ENCODE measurements around the gene PIK3IP1. TPM values are rescaled to one million over a fixed set of nuclear protein-coding genes. Genes with fewer than 3 reads are reported as not detected.
A peak's percentile ranks its signal among the peaks of the same experiment; 100 is the strongest.

PIK3IP1 gene
- total RNA-seq, 1 donor from 2014 or later: 4.7 TPM

GRCh38 chr22:31279821-31280505, 12.3 kb downstream of the PIK3IP1 start:
- Mint-ChIP-seq H3K27ac (no peak overlapping the region), H3K4me3 (no peak overlapping the region), H3K27me3 (ENCODE audit: insufficient read depth, low read depth) (peaks cover 2% of the 10 kb centered on the region), H3K4me1 (peaks cover 10% of the 10 kb centered on the region), H3K9me3 (no peaks in the 10 kb centered on the region), H3K36me3 (peaks cover 2% of the 10 kb centered on the region)
- Histone ChIP-seq H3K36me3 (no peaks in the 10 kb centered on the region), H3K79me2 (ENCODE audit: low read depth) (no peaks in the 10 kb centered on the region), H3K9ac (no peak overlapping the region), H2AFZ (replicated peaks) (no peak overlapping the region), H3K27me3 (no peaks in the 10 kb centered on the region), H3K27ac (no peak overlapping the region), H3K9me3 (ENCODE audit: low read depth) (no peaks in the 10 kb centered on the region), H3K4me2 (no peak overlapping the region), H3F3A (ENCODE audit: low read depth) (peaks cover 11% of the 10 kb centered on the region), H3K4me1 (peaks cover 9% of the 10 kb centered on the region), H3K4me3 (no peak overlapping the region), H4K20me1 (ENCODE audit: low read depth) (no peaks in the 10 kb centered on the region)
- no peak for TF ChIP-seq EZH2phosphoT487 (IDR thresholded peaks at IDR 0.05)
- no peak for DNase-seq (ENCODE audit: low spot score)

DNA sequence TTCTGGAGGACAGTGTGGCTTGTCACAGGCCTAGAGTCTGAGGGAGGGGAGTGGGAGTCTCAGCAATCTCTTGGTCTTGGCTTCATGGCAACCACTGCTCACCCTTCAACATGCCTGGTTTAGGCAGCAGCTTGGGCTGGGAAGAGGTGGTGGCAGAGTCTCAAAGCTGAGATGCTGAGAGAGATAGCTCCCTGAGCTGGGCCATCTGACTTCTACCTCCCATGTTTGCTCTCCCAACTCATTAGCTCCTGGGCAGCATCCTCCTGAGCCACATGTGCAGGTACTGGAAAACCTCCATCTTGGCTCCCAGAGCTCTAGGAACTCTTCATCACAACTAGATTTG, 13.0 kb downstream of the PIK3IP1 start:
- Histone ChIP-seq H3K4me3 (no peak overlapping the region), H3K36me3 (no peaks in the 10 kb centered on the region), H3K79me2 (ENCODE audit: low read depth) (no peaks in the 10 kb centered on the region), H3K27me3 (no peaks in the 10 kb centered on the region), H3K9ac (no peak overlapping the region), H3K9me3 (ENCODE audit: low read depth) (no peaks in the 10 kb centered on the region), H3F3A (ENCODE audit: low read depth) (peaks cover 4% of the 10 kb centered on the region), H3K27ac (no peak overlapping the region), H4K20me1 (ENCODE audit: low read depth) (no peaks in the 10 kb centered on the region), H2AFZ (replicated peaks) (no peak overlapping the region), H3K4me2 (no peak overlapping the region), H3K4me1 (peaks cover 3% of the 10 kb centered on the region)
- Mint-ChIP-seq H3K9me3 (no peaks in the 10 kb centered on the region), H3K4me1 (peaks cover 7% of the 10 kb centered on the region), H3K27me3 (ENCODE audit: insufficient read depth, low read depth) (peaks cover 5% of the 10 kb centered on the region), H3K27ac (no peak overlapping the region), H3K36me3 (peaks cover 2% of the 10 kb centered on the region), H3K4me3 (no peak overlapping the region)
- no peak for DNase-seq (ENCODE audit: low spot score)
- TF ChIP-seq EZH2 (IDR thresholded peaks at IDR 0.05): no peak

GRCh38 chr22:31278626-31279326, 13.5 kb downstream of the PIK3IP1 start:
- H3K4me1 ChIP-seq: no peaks in the 10 kb centered on the region

GRCh38 chr22:31278151-31278621, 14.1 kb downstream of the PIK3IP1 start:
- Histone ChIP-seq H3K9me3 (ENCODE audit: low read depth) (no peaks in the 10 kb centered on the region), H3K27me3 (no peaks in the 10 kb centered on the region), H3K4me3 (no peak overlapping the region), H3K79me2 (ENCODE audit: low read depth) (no peaks in the 10 kb centered on the region), H3K36me3 (no peaks in the 10 kb centered on the region), H3K9ac (no peak overlapping the region), H4K20me1 (ENCODE audit: low read depth) (no peaks in the 10 kb centered on the region), H3F3A (ENCODE audit: low read depth) (peaks cover under 1% of the 10 kb centered on the region), H3K4me2 (no peak overlapping the region), H3K27ac (no peak overlapping the region), H3K4me1 (no peaks in the 10 kb centered on the region), H2AFZ (replicated peaks) (no peak overlapping the region)
- Mint-ChIP-seq H3K27me3 (ENCODE audit: insufficient read depth, low read depth) (peaks cover 5% of the 10 kb centered on the region), H3K27ac (no peak overlapping the region), H3K36me3 (peaks cover 5% of the 10 kb centered on the region), H3K4me1 (peaks cover 4% of the 10 kb centered on the region), H3K4me3 (no peak overlapping the region), H3K9me3 (no peaks in the 10 kb centered on the region)
- DNase-seq (ENCODE audit: low spot score): no peak
- TF ChIP-seq EZH2 (IDR thresholded peaks at IDR 0.05) (no peak), EZH2phosphoT487 (IDR thresholded peaks at IDR 0.05) (no peak)
- TF ChIP-seq, protein P1, sequence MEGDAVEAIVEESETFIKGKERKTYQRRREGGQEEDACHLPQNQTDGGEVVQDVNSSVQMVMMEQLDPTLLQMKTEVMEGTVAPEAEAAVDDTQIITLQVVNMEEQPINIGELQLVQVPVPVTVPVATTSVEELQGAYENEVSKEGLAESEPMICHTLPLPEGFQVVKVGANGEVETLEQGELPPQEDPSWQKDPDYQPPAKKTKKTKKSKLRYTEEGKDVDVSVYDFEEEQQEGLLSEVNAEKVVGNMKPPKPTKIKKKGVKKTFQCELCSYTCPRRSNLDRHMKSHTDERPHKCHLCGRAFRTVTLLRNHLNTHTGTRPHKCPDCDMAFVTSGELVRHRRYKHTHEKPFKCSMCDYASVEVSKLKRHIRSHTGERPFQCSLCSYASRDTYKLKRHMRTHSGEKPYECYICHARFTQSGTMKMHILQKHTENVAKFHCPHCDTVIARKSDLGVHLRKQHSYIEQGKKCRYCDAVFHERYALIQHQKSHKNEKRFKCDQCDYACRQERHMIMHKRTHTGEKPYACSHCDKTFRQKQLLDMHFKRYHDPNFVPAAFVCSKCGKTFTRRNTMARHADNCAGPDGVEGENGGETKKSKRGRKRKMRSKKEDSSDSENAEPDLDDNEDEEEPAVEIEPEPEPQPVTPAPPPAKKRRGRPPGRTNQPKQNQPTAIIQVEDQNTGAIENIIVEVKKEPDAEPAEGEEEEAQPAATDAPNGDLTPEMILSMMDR (IDR thresholded peaks at IDR 0.05): no peak

More at GRCh38 chr22:31278626-31279326, 13.5 kb downstream of the PIK3IP1 start:
- TF ChIP-seq EZH2phosphoT487 (IDR thresholded peaks at IDR 0.05) (no peak), EZH2 (IDR thresholded peaks at IDR 0.05) (no peak)
- TF ChIP-seq, protein P1 (IDR thresholded peaks at IDR 0.05): no peak
- DNase-seq (ENCODE audit: low spot score): no peak
- Histone ChIP-seq H4K20me1 (ENCODE audit: low read depth) (no peaks in the 10 kb centered on the region), H3K9me3 (ENCODE audit: low read depth) (no peaks in the 10 kb centered on the region), H3K4me3 (no peak overlapping the region), H2AFZ (replicated peaks) (no peak overlapping the region), H3K27me3 (no peaks in the 10 kb centered on the region), H3K36me3 (no peaks in the 10 kb centered on the region), H3K27ac (no peak overlapping the region), H3K9ac (no peak overlapping the region), H3F3A (ENCODE audit: low read depth) (no peaks in the 10 kb centered on the region), H3K79me2 (ENCODE audit: low read depth) (no peaks in the 10 kb centered on the region), H3K4me2 (no peak overlapping the region)
- Mint-ChIP-seq H3K27ac (no peak overlapping the region), H3K9me3 (no peaks in the 10 kb centered on the region), H3K27me3 (ENCODE audit: insufficient read depth, low read depth) (peaks cover 5% of the 10 kb centered on the region), H3K36me3 (peaks cover 5% of the 10 kb centered on the region), H3K4me1 (peaks cover 4% of the 10 kb centered on the region), H3K4me3 (peak overlapping the region; percentile 24)
